BJ (cell line): Measurements from ENCODE around the gene PLPP3. TPM values are rescaled to one million over a fixed set of nuclear protein-coding genes. Genes with fewer than 3 reads are reported as not detected.

Experiments used
- CTCF ChIA-PET: fragments of 350-600 bp; formaldehyde crosslinking; extraction: SDS; loops from one replicate; lab custom pipeline; 2021; ENCODE audit warnings: antibody characterized with exemption, inconsistent platforms; lab: Yijun Ruan, JAX
- POLR2A ChIA-PET: fragments of 300-600 bp; sonication (Branson Sonifier 250); formaldehyde crosslinking; extraction: SDS; loops from one replicate; lab custom pipeline; 2021; ENCODE audit warnings: antibody characterized with exemption; lab: Charles Lee
- DNase-seq: peaks from one replicate; pipeline ENCODE4 v3.0.0-alpha.2; 2011; ENCODE audit warnings: low read depth
- H3K27me3 ChIP-seq: 2 replicates; pipeline ENCODE4 v1.6.0; 2011; ENCODE audit warnings: low read length; ENCODE audit not compliant: control insufficient read depth, insufficient read depth
- H3K36me3 ChIP-seq: 2 replicates; pipeline ENCODE4 v1.5.1; 2011; ENCODE audit warnings: low read length; ENCODE audit not compliant: control insufficient read depth, insufficient read depth
- H3K4me3 ChIP-seq: 2 replicates; pipeline ENCODE4 v1.5.1; 2011; ENCODE audit warnings: low read depth, mild to moderate bottlenecking, control low read depth, low read length
- CTCF ChIP-seq: IDR thresholded peaks from 2 replicates; pipeline ENCODE4 v1.5.1; 2011; ENCODE audit warnings: low read depth, mild to moderate bottlenecking, control low read depth, inconsistent platforms, low read length, moderate library complexity; ENCODE audit not compliant: insufficient read depth
- polyA plus RNA-seq: library from polyadenylated mRNA; depleted of rRNA; stranded (reverse); fragments of >200 nt; gene quantifications from 2 replicates; pipeline ENCODE4 v1.2.3, GENCODE V29; 2011

Gene PLPP3
- polyA plus RNA-seq, 1 experiment = 55.4 TPM

- POLR2A ChIA-PET = no interaction called here
- DNase-seq = no peak
- no peaks in the 10 kb centered on the region for H3K27me3 ChIP-seq
- H3K36me3 ChIP-seq = no peaks in the 10 kb centered on the region; the same call in none of the 2 replicates
- CTCF ChIA-PET = interaction anchor here (0.6 to 1.7 kb wide), 2 partner anchors 15 to 20 kb away, joined by 3 to 4 read pairs; partner anchors contain the start of gene PLPP3
- TF ChIP-seq CTCF = no peak
- no peak overlapping the region for H3K4me3 ChIP-seq
Measured at GRCh38 chr1:56563568-56563967, 15.8 kb downstream of the PLPP3 start.

GRCh38 chr1:56562891-56563452, 16.4 kb downstream of the PLPP3 start:
- no peak for TF ChIP-seq CTCF
- Histone ChIP-seq H3K27me3 (no peaks in the 10 kb centered on the region), H3K4me3 (no peak overlapping the region), H3K36me3 (no peaks in the 10 kb centered on the region; the same call in none of the 2 replicates)
- no peak for DNase-seq
- CTCF ChIA-PET = interaction anchor here (0.6 to 1.7 kb wide), 2 partner anchors 16 to 20 kb away, joined by 3 to 4 read pairs; partner anchors contain the start of gene PLPP3
- POLR2A ChIA-PET = no interaction called here

GRCh38 chr1:56561227-56562019, 17.9 kb downstream of the PLPP3 start:
- Histone ChIP-seq H3K4me3 (no peak overlapping the region), H3K36me3 (no peaks in the 10 kb centered on the region; the same call in 1 of the 2 replicates), H3K27me3 (no peaks in the 10 kb centered on the region)
- no peak for TF ChIP-seq CTCF
- DNase-seq = no peak
- ChIA-PET CTCF (interaction anchor here (1.8 kb wide), 1 partner anchor 16 kb away, joined by 6 read pairs; no protein-coding TSS in a partner anchor), POLR2A (no interaction called here)

GRCh38 chr1:56557746-56558145, 21.6 kb downstream of the PLPP3 start:
- no peaks in the 10 kb centered on the region for H3K27me3 ChIP-seq
- H3K4me3 ChIP-seq = no peak overlapping the region
- TF ChIP-seq CTCF = no peak
- CTCF ChIA-PET = interaction anchor here (0.6 kb wide), 1 partner anchor 46 kb away, joined by 5 read pairs; no protein-coding TSS in a partner anchor
- POLR2A ChIA-PET = no interaction called here
- no peak for DNase-seq
- no peaks in the 10 kb centered on the region; the same call in 1 of the 2 replicates for H3K36me3 ChIP-seq

- Histone ChIP-seq H3K36me3 (peaks cover 1% of the 10 kb centered on the region), H3K4me3 (no peak overlapping the region), H3K27me3 (no peaks in the 10 kb centered on the region)
- ChIA-PET POLR2A (no interaction called here), CTCF (no interaction called here)
- no peak for TF ChIP-seq CTCF
- DNase-seq = no peak
Measured at GRCh38 chr1:56555448-56555847, 23.9 kb downstream of the PLPP3 start.
